Middle frontal gyrus (tissue), 1 donor: ENCODE results near the gene SULT2B1.
"Not testable (repeated sequence)": the region's sequence is repeated elsewhere in the genome, so short reads cannot be mapped to it uniquely, and the experiment has no call there.

Source experiments
- DNase-seq: peaks from one replicate; pipeline ENCODE4 v3.0.0-alpha.2; 2015; ENCODE audit warnings: low spot score; ENCODE audit errors: extremely low spot score

Gene SULT2B1

DNA sequence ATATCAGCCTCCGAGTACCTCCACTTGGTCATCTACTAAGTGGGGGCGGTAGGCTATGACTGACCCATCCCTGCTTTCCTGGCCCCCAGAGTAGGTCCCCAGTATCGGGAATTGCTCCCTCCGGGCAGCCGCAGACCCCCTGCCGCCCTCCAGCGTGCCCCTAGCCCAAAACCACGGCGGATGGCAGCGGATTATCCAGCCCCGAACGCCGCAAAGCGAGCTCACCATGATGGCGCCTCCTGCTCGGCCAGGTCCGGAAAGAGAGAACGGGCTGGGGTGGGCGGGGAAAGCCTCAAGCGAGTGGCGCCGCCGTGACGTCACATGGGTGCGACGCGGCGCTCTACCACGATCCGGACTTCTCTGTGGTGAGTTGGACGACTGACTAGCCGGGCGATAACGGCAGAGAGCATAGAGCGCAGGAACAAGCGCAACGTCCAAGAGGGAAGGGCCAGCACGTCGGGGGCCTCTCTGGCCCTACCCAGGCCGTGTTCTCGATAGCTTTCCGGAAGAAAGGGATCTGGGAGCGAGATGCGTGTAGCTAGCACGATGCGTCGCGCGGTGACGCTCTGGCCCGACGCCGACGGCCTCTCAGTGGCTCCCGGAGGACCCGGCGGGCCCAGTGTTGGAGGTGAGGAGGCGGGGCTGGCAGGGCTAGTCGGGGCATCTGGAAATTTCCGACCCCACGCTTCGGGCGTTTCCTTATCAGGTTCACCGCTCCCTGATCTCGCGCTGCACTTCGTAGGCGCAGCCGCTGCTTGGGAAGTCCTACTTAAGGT lies 67.1 kb downstream of the SULT2B1 start, which contains the start of the genes RPL18 and SPHK2:
Gene RPL18 (minus strand): TSS at position 263 of the 776 bp plus-strand sequence. CDS start 35 bp downstream, at position 228.
Gene SPHK2 (plus strand): TSS at position 591 of the 776 bp plus-strand sequence. CDS start 1,009 bp downstream, outside the sequence.
- DNase-seq: peak; percentile 98

DNA sequence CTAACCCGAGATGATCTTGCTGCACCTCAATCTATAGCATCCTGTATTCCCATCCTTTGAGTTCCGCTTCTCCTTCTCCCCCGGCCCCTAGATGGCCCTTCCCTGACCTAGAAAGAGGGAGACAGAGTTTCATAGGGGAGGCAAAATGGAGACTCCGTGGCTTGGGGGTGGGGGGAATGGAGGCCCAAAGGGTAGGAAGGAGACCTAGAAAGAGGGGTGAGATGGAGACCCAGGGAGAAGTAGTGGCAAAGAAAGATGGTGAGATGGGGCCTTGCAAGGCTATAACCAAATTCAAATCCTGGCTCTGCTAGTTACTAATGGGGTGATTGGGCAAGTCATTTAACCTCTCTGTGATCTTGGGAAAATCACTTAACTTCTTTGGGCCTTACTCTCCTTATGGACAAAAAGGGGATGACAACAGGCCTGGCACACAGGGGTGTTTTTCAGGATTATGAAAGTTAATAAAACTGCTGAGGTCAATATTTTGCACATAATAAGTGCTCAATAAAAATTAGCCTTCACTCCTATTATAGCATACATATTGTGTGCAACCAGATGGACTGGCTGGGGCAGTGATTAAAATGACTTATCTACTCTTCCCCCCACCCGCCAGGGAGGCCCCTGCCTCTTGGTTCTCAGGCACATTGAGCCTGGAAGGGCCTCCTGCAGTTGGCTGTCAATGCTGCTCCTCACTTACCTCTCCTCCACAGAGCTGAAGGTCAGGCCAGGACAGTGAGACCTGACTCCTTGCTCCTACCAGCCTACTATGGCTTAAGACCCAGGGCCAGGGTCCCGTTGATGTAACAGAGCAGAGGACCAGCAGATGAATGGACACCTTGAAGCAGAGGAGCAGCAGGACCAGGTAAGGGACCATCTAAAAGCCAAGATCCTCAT lies 68.0 kb downstream of the SULT2B1 start:
- no peak for DNase-seq

DNA sequence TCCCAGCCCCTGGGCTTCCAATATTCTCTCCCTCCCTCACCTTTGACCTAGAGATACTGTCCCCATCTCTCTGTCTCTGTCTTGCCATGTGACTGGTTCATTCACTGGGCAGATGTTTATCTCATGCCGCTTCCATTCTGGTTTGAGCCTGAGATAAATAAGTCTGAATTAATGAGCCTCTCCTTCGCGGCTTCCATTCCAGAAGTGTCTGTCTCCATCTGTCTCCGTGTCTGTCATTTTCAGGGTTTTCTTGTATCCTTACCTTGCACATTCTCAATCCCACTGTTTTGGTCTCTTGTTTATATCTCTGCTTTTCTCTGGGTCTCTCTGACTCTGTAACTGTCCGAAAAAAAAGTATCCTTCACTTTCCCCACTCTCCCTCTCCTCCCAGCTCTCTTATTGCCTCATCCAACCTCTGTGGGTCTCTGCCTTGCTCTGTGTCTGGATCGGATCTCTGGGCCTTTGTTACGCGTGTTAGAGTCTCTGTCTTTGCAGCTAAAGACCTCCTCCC lies 71.6 kb downstream of the SULT2B1 start:
- DNase-seq: no peak

DNA sequence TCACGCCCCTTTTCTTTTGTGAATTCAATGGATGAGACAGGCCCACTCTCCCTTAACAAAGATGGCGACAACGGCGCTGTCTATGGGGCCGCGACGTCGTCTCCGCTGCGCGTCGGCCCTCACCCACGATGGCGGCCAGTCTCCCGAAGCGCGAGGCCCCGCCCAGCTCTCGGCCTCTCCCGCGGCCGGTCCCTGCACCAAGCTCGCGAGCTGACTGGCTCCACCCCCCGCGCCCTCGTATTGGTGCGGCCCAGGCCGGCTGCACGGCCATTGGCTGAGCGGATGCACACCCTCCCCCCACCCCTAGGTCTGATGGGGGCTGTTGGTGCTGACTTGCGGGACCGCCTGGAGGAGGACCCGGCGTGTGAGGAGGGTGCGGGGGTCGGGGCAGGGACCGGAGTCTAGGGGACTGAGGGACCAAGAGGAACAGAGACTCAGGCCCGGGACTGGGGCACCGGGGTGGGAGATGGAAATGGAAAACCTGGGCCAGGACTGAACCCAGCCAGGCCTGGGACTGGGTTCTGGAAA lies 72.2 kb downstream of the SULT2B1 start:
- peak; percentile 98 for DNase-seq

DNA sequence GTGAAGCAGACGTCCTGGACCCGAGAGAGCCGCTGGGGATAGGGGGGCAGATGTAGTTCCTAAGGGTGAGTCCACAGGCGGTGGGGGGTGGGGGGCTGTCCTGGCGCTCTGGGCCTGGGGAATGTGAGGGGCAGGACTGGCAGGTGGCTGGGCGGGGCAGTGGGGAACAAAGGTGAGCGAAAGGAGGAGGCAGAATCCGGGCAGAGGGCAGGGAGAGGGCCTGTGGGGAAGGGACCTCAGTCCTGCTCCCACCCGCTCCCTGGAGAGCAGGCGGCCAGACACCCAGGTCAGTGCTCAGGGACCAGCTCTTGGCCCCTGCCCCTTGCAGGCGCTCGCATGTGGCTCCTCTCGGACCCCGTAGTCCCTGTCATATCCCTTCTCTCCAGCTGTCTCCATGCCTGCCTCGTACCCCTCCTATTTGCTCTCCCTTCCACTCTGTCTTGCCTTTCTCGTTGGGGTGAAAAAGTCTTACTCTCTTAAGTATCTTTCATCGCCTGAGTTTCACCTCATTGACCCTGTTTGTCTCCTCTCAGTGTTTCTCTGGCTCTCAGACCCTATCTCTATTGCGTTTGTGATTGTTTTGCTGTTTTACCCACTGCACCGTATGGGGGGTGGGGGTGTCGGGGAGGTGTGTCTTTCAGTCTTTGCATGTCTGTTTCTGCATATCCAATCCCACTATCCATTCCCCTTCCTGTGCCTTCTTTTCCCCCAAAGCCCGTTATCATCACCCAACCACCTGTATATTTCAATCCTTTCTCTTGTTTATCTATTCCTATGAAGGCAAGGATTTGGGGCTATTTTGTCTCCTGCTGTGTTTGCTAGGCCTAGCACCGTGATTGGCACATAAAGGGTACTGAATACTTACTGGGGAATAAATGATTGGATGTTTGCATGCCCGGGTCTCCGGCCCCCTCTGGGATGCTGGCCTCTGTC lies 73.1 kb downstream of the SULT2B1 start:
- no peak for DNase-seq

DNA sequence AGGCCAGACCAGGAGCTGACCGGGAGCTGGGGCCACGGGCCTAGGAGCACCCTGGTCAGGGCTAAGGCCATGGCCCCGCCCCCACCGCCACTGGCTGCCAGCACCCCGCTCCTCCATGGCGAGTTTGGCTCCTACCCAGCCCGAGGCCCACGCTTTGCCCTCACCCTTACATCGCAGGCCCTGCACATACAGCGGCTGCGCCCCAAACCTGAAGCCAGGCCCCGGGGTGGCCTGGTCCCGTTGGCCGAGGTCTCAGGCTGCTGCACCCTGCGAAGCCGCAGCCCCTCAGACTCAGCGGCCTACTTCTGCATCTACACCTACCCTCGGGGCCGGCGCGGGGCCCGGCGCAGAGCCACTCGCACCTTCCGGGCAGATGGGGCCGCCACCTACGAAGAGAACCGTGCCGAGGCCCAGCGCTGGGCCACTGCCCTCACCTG lies 73.9 kb downstream of the SULT2B1 start:
- no peak for DNase-seq

DNA sequence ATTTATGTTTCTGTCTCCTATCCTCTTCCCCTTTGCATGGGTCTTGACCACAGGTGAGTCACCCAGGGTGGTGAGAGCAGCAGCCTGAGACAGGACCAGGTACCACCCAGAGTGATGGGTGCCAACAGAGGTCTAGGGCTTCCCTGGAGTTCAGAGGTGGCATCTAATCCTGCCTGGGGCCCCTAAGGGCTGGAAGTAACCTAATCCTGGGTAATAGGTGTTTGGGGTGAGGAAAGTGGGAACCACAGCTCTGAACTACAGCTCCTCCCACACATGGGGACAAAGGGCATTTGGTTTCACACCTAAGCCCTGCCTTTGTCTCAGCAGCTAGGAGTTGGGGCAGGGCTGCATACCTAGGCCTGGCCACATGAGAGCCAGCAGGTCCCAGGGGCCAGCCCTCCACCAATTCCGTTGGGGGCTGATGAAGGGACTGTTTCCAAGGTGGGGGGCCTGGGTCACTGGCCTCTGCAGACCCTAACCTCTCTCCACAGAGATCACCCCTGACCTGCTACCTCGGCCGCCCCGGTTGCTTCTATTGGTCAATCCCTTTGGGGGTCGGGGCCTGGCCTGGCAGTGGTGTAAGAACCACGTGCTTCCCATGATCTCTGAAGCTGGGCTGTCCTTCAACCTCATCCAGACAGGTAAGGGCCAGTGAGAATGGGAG lies 75.4 kb downstream of the SULT2B1 start:
- no peak for DNase-seq

DNA sequence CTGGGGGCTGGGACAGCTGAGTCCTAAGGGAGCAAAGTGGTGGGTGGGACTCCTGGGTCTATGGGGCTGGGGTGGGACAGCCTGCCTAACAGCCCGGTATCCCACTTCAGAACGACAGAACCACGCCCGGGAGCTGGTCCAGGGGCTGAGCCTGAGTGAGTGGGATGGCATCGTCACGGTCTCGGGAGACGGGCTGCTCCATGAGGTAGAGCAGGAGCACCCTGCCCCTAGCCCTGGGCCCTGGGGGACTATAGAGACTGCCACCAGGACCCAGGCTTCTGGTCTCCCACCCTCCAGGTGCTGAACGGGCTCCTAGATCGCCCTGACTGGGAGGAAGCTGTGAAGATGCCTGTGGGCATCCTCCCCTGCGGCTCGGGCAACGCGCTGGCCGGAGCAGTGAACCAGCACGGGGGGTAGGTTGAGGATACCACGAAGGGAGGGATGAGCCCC lies 75.9 kb downstream of the SULT2B1 start:
- DNase-seq: no peak

DNA sequence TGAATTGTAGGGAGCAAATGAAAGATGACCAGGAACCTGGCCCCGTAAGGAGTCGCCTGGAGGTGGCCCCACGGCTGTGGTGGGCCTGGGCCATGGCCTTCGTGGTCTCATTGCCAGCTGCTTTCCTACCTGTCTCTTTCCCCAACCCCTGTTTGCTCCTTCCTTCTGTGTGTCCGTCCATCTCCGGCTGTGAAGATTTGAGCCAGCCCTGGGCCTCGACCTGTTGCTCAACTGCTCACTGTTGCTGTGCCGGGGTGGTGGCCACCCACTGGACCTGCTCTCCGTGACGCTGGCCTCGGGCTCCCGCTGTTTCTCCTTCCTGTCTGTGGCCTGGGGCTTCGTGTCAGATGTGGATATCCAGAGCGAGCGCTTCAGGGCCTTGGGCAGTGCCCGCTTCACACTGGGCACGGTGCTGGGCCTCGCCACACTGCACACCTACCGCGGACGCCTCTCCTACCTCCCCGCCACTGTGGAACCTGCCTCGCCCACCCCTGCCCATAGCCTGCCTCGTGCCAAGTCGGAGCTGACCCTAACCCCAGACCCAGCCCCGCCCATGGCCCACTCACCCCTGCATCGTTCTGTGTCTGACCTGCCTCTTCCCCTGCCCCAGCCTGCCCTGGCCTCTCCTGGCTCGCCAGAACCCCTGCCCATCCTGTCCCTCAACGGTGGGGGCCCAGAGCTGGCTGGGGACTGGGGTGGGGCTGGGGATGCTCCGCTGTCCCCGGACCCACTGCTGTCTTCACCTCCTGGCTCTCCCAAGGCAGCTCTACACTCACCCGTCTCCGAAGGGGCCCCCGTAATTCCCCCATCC lies 76.7 kb downstream of the SULT2B1 start:
- DNase-seq: no peak

DNA sequence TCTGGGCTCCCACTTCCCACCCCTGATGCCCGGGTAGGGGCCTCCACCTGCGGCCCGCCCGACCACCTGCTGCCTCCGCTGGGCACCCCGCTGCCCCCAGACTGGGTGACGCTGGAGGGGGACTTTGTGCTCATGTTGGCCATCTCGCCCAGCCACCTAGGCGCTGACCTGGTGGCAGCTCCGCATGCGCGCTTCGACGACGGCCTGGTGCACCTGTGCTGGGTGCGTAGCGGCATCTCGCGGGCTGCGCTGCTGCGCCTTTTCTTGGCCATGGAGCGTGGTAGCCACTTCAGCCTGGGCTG lies 77.3 kb downstream of the SULT2B1 start:
- DNase-seq: no peak

DNA sequence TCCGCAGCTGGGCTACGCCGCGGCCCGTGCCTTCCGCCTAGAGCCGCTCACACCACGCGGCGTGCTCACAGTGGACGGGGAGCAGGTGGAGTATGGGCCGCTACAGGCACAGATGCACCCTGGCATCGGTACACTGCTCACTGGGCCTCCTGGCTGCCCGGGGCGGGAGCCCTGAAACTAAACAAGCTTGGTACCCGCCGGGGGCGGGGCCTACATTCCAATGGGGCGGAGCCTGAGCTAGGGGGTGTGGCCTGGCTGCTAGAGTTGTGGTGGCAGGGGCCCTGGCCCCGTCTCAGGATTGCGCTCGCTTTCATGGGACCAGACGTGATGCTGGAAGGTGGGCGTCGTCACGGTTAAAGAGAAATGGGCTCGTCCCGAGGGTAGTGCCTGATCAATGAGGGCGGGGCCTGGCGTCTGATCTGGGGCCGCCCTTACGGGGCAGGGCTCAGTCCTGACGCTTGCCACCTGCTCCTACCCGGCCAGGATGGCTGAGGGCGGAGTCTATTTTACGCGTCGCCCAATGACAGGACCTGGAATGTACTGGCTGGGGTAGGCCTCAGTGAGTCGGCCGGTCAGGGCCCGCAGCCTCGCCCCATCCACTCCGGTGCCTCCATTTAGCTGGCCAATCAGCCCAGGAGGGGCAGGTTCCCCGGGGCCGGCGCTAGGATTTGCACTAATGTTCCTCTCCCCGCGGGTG lies 77.8 kb downstream of the SULT2B1 start:
- DNase-seq: no peak

DNA sequence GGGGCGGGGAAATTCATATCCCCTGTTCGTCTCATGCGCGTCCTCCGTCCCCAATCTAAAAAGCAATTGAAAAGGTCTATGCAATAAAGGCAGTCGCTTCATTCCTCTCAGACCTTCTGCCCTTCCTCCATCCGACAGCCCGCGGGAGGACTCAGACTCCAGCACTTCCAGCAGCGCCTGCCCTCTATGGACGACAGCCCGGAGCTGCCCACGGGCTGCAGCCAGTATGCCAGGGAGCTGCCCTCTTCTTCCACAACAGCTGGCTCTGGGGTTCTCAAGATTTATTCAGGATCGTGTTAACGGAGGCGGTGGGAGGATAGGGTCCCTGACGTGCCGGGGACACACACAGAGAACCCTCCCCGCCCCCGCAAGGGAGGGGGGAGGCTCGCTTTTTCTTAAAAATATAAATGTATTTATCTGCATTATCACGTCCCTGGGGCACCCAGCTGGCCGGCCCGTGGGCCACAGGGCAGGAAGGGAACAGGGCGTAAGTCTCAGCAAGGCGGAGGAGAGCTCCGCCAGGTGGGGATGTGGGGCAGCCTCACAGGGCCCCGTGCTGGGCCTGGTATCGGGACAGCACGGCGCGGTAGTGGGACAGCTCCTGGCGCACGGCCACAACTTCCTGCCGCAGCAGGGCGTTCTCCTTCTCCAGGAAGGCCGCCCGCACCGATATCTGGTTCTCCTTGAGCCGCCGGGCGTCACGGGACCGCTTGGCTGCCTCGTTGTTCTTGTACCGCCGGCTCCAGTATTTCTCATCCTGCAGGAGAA lies 78.5 kb downstream of the SULT2B1 start:
- DNase-seq: no peak

DNA sequence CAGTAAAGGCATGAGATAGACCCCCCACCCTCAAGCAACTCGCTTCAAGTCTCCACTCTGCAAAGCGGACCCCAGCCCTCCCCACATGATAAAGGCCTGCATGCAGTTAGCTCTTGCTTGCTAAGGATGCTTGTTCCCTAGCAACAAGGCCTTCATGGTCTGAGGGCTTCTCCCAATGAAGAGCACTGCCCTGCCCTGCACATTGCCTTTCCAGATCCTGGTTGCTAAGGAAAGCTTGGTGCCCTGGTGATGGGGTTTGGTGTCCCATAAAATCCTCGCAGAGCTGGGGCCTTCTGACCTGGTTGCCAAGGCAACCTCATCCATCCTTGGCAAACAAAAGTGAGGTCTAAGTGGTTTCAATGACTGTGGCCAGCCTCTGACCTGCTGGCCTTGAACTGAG lies 79.3 kb downstream of the SULT2B1 start:
- no peak for DNase-seq

DNA sequence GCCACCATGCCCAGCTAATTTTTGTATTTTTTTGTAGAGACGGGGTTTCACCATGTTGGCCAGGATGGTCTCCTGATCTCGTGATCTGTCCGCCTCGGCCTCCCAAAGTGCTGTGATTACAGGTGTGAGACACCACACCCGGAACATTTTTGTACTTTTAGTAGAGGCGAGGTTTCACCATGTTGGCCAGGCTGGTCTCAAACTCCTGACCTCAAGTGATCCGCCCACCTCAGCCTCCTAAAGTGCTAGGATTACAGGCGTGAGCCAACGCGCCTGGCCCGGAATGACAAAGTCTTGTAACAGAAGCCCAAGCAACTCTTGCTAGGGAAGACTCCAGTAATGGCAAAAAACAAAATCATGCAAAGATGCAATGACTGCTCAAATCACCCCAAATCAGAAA lies 80.3 kb downstream of the SULT2B1 start:
- not testable (repeated sequence) for DNase-seq

DNA sequence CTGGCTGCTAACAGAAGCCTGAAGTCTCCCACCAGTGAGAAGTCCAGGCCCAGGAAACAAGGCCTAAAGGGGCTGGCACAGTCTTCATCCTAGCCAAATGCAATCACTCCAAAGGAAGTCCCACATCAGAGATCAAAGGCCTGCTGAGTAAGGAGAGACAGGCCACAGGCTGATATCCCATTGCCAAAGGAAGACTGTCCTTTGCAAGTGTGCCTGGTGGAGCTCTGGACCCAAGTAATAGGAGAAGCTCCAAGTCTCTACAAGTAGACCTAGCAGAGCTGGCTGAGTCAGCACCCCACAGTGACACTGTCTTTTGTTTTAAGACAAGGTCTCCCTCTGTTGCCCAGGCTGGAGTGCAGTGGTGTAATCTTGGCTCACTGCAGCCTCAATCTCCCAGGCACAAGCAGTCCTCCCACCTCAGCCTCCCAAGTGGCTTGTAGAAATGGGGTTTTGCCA lies 80.7 kb downstream of the SULT2B1 start:
- no peak for DNase-seq

DNA sequence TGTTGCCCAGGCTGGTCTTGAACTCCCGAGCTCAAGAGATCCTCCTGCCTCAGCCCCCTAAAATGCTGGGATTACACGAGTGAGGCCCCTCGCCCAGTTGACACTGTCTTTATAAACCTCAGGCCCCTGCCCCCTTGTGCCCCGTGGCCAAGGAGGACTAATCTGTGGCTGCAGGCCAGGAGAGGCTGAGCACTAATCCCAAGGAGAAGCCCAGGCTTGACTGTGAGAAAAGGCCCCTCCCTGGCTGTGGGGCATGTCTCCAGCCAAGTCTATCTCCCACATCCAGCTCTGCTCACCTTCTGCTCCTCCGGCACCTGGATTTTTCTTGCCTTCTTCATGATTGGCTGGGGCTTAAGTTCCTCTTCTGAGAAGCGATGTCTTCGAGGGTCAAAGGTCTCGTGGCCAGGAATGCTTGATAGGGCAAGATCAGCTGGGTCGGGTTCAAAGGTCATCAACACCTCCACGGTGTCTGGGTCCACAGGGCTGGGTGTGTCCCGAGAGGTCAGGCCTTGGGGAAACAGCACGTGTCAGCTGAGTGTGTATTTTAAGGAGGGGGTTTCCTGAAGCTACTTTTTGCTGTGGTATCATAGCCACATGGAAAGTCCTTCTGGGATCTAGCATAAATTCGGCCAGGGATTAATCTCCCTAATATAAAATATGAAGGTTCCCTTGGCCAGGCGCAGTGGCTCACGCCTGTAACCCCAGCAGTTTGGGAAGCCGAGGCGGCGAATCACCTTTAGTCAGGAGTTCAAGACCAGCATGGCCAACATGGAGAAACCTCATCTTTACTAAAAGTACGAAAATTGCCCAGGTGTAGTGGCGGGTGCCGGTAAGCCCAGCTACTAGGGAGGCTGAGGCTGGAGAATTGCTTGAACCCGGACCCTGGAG lies 81.4 kb downstream of the SULT2B1 start:
- no peak for DNase-seq

DNA sequence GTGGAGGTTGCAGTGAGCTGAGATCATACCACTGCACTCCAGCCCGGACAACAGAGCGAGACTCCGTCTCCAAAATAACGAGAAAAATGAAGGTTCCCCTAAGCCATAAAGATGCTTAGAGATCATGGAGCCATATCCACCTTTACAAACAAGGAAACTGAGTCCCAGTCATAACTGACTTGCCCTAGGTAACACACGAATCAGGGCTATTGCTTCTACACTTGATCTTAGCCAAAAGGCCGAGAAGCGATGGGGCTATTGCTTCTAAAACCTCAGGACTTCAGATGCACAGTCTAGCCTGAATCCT lies 82.0 kb downstream of the SULT2B1 start:
- no peak for DNase-seq
